ENCODE data around the gene FKBP10. TPM values are rescaled to one million over a fixed set of nuclear protein-coding genes. Genes with fewer than 3 reads are reported as not detected.
A peak's percentile ranks its signal among the peaks of the same experiment; 100 is the strongest.

FKBP10 gene
- total and polyA plus RNA-seq, 9 of the 15 experiments (the other 6 are each of a cell fraction or from before 2014, with no cell fraction given) = 0.03 to 3.0 (median 1.4) TPM; not detected in 1

GRCh38 chr17:41784207-41784744 lies 28.5 kb upstream of the FKBP10 start (continued):
- TF ChIP-seq LEF1 (IDR thresholded peaks at IDR 0.05) (peak; percentile 88), MTA2 (IDR thresholded peaks at IDR 0.05; ENCODE audit: low read depth) (peak; percentile 50; the same call in 1 of the 2 replicates), PKNOX1 (IDR thresholded peaks at IDR 0.05) (peak; percentile 43; the same call in 1 of the 2 replicates), ELF1 (tag; IDR thresholded peaks at IDR 0.05) (peak; percentile 47; the same call in 1 of the 2 replicates), BCOR (IDR thresholded peaks at IDR 0.05) (peak; percentile 71; the same call in 1 of the 2 replicates), SMARCC2 (IDR thresholded peaks at IDR 0.05; ENCODE audit: low read depth) (peak; percentile 73; the same call in 1 of the 2 replicates), ZMIZ1 (IDR thresholded peaks at IDR 0.05; ENCODE audit: low read depth in 2 of 2, low read length in 2 of 2) (0 out of 4 replicates have a peak, but pooled peaks of 1 of the 2 experiments have one; percentile 10), TAL1 (IDR thresholded peaks at IDR 0.05) (peak; percentile 56), NFIX (CRISPR knock-in tag; IDR thresholded peaks at IDR 0.05; ENCODE audit: low read depth) (no peak), SNRNP70 (optimal IDR thresholded peaks at IDR 0.05; ENCODE audit: low read depth, low read length) (no peak), NFYB (IDR thresholded peaks at IDR 0.05; ENCODE audit: extremely low read depth, insufficient read length) (peak; percentile 22), HMBOX1 (IDR thresholded peaks at IDR 0.05) (peak; percentile 99), TRIM24 (IDR thresholded peaks at IDR 0.05) (0 out of 4 replicates have a peak, but pooled peaks of 1 of the 2 experiments have one; percentile 35), PHB2 (IDR thresholded peaks at IDR 0.05; ENCODE audit: low read depth) (0 out of 2 replicates have a peak, but pooled peaks have one; percentile 56), YY1 (IDR thresholded peaks at IDR 0.05; ENCODE audit: borderline replicate concordance in 1 of 3, control insufficient read depth in 1 of 3, extremely low read depth in 1 of 3, insufficient read depth in 3 of 3, insufficient read length in 1 of 3, insufficient replicate concordance in 2 of 3, low read depth in 1 of 3, low read length in 2 of 3) (peak in 1 of 3 experiments; percentile 26), VEZF1 (CRISPR knock-in tag; IDR thresholded peaks at IDR 0.05) (peak; percentile 96)

Data from K562 (cell line).